HG03521 (cell line): ENCODE results near the gene CAPZB.
"Not testable (repeated sequence)": the region's sequence is repeated elsewhere in the genome, so short reads cannot be mapped to it uniquely, and the experiment has no call there.

Source experiments
- ATAC-seq: cut with Tn5 transposase; IDR thresholded peaks from one replicate; pipeline ENCODE4 v1.9.1; 2021; ENCODE audit warnings: mild to moderate bottlenecking, moderate library complexity; ENCODE audit not compliant: unreplicated experiment

Gene CAPZB

GRCh38 chr1:19499887-19500286 is 14.5 kb upstream of the CAPZB start:
- not testable (repeated sequence) for ATAC-seq

- not testable (repeated sequence) for ATAC-seq
Observed at GRCh38 chr1:19497443-19497842, 12.1 kb upstream of the CAPZB start.

- no peak for ATAC-seq
Observed at GRCh38 chr1:19496527-19496874, 11.2 kb upstream of the CAPZB start.

GRCh38 chr1:19495799-19496526 is 10.6 kb upstream of the CAPZB start:
- no peak for ATAC-seq

GRCh38 chr1:19495000-19495656 is 9.8 kb upstream of the CAPZB start:
- no peak for ATAC-seq

GRCh38 chr1:19493547-19493946 is 8.2 kb upstream of the CAPZB start:
- ATAC-seq = no peak

GRCh38 chr1:19489996-19490395 is 4.7 kb upstream of the CAPZB start:
- ATAC-seq = no peak

GRCh38 chr1:19488136-19488535 is 2.8 kb upstream of the CAPZB start:
- ATAC-seq = no peak

GRCh38 chr1:19484798-19485361 is 459 bp downstream of the CAPZB start:
- peak; percentile 16 for ATAC-seq

- ATAC-seq = no peak
Observed at GRCh38 chr1:19484338-19484797, 971 bp downstream of the CAPZB start.

GRCh38 chr1:19483691-19484090 is 1.6 kb downstream of the CAPZB start:
- no peak for ATAC-seq

- ATAC-seq = no peak
Observed at GRCh38 chr1:19483261-19483660, 2.1 kb downstream of the CAPZB start.

GRCh38 chr1:19481826-19482398 is 3.4 kb downstream of the CAPZB start:
- no peak for ATAC-seq

- ATAC-seq = no peak
Observed at GRCh38 chr1:19480282-19480681, 5.1 kb downstream of the CAPZB start.

- no peak for ATAC-seq
Observed at GRCh38 chr1:19479351-19480120, 5.8 kb downstream of the CAPZB start.

GRCh38 chr1:19478322-19478721 is 7.0 kb downstream of the CAPZB start:
- ATAC-seq = no peak

GRCh38 chr1:19477284-19478249 is 7.8 kb downstream of the CAPZB start:
- peak; percentile 42 for ATAC-seq

- ATAC-seq = peak; percentile 30
Observed at GRCh38 chr1:19476450-19477190, 8.7 kb downstream of the CAPZB start.

GRCh38 chr1:19475296-19475695 is 10.0 kb downstream of the CAPZB start:
- ATAC-seq = no peak
